NT2/D1 (cell line): ENCODE measurements around the gene SPRR4.

Experiments used
- SUZ12 ChIP-seq: IDR thresholded peaks from 2 replicates; pipeline ENCODE4 v1.6.1; 2011; ENCODE audit not compliant: insufficient read length, insufficient read depth; ENCODE audit errors: extremely low read depth
- YY1 ChIP-seq: IDR thresholded peaks from 2 replicates; pipeline ENCODE4 v1.6.1; 2011; ENCODE audit not compliant: insufficient read length, insufficient read depth
- ZNF274 ChIP-seq: IDR thresholded peaks from 2 replicates; pipeline ENCODE4 v1.6.1; 2011; ENCODE audit warnings: mild to moderate bottlenecking, low read depth, low read length

DNA sequence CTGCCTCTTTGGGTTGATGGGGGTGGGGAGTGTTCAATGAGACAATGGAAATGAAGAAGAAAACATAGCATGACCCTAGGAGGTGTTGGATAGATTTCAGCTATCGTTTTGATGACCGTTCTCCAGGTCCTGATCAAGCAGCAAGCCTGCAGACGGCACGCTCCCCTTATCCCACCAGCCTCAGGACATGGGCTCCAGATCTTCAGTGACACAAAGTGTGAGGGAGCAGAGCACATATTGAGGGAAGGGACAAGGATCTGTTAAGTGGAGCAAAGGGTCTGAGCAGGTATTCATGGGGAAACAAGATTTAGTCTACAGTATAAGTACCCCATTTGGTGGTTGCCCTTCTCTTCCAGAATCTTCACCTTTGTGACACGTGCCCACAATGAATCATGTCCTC, 18.7 kb upstream of the SPRR4 start:
- TF ChIP-seq YY1: no peak
- no peak for TF ChIP-seq ZNF274
- no peak for TF ChIP-seq SUZ12
